Uterus (tissue), 4 donors: ENCODE measurements around the gene PRKCI. TPM values are rescaled to one million over a fixed set of nuclear protein-coding genes. Genes with fewer than 3 reads are reported as not detected.

Source experiments
- DNase-seq, 2 donors: peaks; one replicate each; pipeline ENCODE4 v3.0.0-alpha.2; 2019 to 2020
- H3K27ac ChIP-seq, 2 donors: fragments of 200-600 bp; sonication (generic); 1 replicate in 1 of 2; 2 replicates in 1 of 2; pipeline ENCODE4 v1.5.1; 2016 to 2018
- H3K27me3 ChIP-seq, 2 donors: fragments of 200-600 bp; sonication (generic); one replicate each; pipeline ENCODE4 v1.5.1; 2018 to 2019; ENCODE audit warnings: control low read depth in 1 of 2
- H3K36me3 ChIP-seq, 2 donors: fragments of 200-600 bp; sonication (generic); one replicate each; pipeline ENCODE4 v1.5.1; 2019; ENCODE audit warnings: control low read depth in 1 of 2
- H3K4me1 ChIP-seq, 2 donors: fragments of 200-600 bp; sonication (generic); one replicate each; pipeline ENCODE4 v1.5.1; 2018 to 2019; ENCODE audit warnings: control low read depth in 1 of 2
- H3K4me3 ChIP-seq, 2 donors: fragments of 200-600 bp; sonication (generic); 1 replicate in 1 of 2; 2 replicates in 1 of 2; pipeline ENCODE4 v1.5.1; 2018 to 2019; ENCODE audit warnings: mild to moderate bottlenecking in 1 of 2
- H3K9me3 ChIP-seq, 2 donors: fragments of 200-600 bp; sonication (generic); one replicate each; pipeline ENCODE4 v1.5.1; 2019; ENCODE audit warnings: control low read depth in 1 of 2
- POLR2A ChIP-seq, 2 donors: fragments of 450-650 bp; IDR thresholded peaks; one replicate each; pipeline ENCODE4 v1.6.1; 2016; ENCODE audit warnings: antibody characterized with exemption in 2 of 2, mild to moderate bottlenecking in 1 of 2, moderate library complexity in 1 of 2
- intact Hi-C: fragments of 100-400 bp; cut with DNase I; formaldehyde crosslinking; loops from one replicate; pipeline ENCODE4 v1.15.1; 2023; ENCODE audit warnings: low total_unique reads
- total RNA-seq, 4 donors: library from RNA; depleted of rRNA in 3 of 4; stranded (reverse); fragments of >200 nt in 3 of 4; gene quantifications; one replicate each; pipeline versions ENCODE4 v1.1.0 to v1.2.4, GENCODE V29; 2014 to 2023
- TF ChIP-seq, protein P1 (sequence below), 4 experiments: fragments of 200-600 bp in 2 of 4; fragments of 450-650 bp in 2 of 4; sonication (generic) in 2 of 4; IDR thresholded peaks; one replicate each; pipeline ENCODE4 v1.5.1; 2016 to 2019; ENCODE audit warnings: antibody characterized with exemption in 4 of 4, mild to moderate bottlenecking in 2 of 4, moderate library complexity in 1 of 4
- donor health status: DM: yes; HTN: yes; CAD: no.

The PRKCI gene
- total RNA-seq, 4 donors from 2014 or later, result 14.9 to 84.9 (median 40.6) TPM

DNA sequence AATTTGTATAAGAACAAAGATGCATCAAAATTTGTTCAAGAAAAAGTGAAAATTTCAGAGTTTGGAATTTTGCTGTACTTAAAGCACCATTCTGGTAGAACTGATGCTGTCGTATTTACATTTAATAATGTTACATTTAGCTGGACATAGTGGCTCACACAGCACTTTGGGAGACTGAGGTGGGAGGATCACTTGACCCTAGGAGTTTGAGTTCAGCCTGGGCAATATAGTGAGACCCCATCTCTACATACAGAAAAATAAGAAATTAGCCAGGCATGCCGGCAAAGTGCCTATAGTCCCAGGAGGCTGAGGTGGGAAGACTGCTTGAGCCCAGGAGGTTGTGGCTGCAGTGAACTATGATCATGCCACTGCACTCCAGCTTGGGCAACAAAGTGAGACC, 83.8 kb downstream of the PRKCI start:
- H3K27ac ChIP-seq, result no peak overlapping the region
- H3K9me3 ChIP-seq, result no peaks in the 10 kb centered on the region
- no peaks in the 10 kb centered on the region for H3K36me3 ChIP-seq
- intact Hi-C loops, result no loop called here
- H3K4me1 ChIP-seq, result no peaks in the 10 kb centered on the region
- DNase-seq, result no peak
- no peak for TF ChIP-seq POLR2A (IDR thresholded peaks at IDR 0.05)
- TF ChIP-seq, protein P1, sequence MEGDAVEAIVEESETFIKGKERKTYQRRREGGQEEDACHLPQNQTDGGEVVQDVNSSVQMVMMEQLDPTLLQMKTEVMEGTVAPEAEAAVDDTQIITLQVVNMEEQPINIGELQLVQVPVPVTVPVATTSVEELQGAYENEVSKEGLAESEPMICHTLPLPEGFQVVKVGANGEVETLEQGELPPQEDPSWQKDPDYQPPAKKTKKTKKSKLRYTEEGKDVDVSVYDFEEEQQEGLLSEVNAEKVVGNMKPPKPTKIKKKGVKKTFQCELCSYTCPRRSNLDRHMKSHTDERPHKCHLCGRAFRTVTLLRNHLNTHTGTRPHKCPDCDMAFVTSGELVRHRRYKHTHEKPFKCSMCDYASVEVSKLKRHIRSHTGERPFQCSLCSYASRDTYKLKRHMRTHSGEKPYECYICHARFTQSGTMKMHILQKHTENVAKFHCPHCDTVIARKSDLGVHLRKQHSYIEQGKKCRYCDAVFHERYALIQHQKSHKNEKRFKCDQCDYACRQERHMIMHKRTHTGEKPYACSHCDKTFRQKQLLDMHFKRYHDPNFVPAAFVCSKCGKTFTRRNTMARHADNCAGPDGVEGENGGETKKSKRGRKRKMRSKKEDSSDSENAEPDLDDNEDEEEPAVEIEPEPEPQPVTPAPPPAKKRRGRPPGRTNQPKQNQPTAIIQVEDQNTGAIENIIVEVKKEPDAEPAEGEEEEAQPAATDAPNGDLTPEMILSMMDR (IDR thresholded peaks at IDR 0.05), result no peak
- no peaks in the 10 kb centered on the region for H3K27me3 ChIP-seq
- no peak overlapping the region for H3K4me3 ChIP-seq

DNA sequence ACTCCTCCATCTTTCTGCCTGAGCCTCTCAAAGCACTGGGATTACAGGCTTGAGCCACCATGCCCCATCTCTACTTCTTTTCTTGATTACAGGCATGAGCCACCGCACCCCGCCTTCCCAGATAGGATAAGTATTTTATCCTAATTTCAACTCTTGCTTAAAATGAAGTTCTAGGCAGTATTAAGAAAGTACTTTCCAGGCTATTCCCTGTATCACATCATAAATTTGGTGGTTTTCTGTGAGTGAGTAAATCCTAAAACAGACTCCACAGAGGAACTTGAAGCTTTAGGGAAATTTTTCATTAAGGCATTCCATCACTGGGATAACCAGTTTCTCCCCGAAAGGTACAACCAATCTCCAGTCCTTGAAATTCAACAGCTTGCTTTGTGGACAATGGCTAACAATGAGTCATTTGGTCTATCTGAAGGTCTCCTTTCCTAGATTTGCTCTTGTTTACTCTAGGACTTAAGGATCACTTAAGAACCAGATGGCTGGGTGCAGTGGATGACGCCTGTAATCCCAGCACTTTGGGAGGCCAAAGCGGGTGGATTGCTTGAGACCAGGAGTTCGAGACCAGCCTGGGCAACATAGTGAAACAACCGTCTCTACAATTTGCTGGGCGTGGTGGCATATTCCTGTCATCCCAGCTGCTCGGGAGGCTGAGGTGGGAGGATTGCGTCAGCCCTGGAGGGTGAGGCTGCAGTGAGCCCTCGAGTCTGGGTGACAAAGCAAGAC, 85.6 kb downstream of the PRKCI start:
- Histone ChIP-seq H3K36me3 (no peaks in the 10 kb centered on the region), H3K27me3 (no peaks in the 10 kb centered on the region), H3K4me3 (no peak overlapping the region), H3K27ac (no peak overlapping the region), H3K4me1 (no peaks in the 10 kb centered on the region), H3K9me3 (no peaks in the 10 kb centered on the region)
- intact Hi-C loops, result no loop called here
- no peak for DNase-seq
- TF ChIP-seq, protein P1 (IDR thresholded peaks at IDR 0.05), result no peak
- no peak for TF ChIP-seq POLR2A (IDR thresholded peaks at IDR 0.05)

DNA sequence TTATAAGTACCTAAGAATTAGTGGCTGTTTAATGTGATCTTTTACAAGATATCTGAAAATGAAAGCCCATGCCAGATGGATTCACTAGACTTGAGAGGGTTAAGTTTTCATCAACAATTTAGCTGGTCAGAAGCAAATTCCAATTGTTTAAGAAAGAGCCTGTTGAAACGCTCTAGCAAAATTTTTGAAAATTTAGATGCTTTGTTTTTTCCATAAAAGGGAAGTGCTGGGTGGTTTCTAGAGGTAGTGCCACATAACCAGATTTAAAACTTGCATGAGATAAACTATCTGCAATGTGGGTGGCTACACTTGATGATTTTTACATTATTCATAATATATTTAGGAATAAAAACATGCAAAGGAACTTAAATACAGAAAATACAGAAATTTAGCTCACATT, 86.8 kb downstream of the PRKCI start:
- no peak for DNase-seq
- no peaks in the 10 kb centered on the region for H3K9me3 ChIP-seq
- no peaks in the 10 kb centered on the region for H3K27me3 ChIP-seq
- intact Hi-C loops, result no loop called here
- no peak overlapping the region for H3K27ac ChIP-seq
- TF ChIP-seq, protein P1 (IDR thresholded peaks at IDR 0.05), result no peak
- no peaks in the 10 kb centered on the region for H3K4me1 ChIP-seq
- no peak overlapping the region for H3K4me3 ChIP-seq
- no peaks in the 10 kb centered on the region for H3K36me3 ChIP-seq

DNA sequence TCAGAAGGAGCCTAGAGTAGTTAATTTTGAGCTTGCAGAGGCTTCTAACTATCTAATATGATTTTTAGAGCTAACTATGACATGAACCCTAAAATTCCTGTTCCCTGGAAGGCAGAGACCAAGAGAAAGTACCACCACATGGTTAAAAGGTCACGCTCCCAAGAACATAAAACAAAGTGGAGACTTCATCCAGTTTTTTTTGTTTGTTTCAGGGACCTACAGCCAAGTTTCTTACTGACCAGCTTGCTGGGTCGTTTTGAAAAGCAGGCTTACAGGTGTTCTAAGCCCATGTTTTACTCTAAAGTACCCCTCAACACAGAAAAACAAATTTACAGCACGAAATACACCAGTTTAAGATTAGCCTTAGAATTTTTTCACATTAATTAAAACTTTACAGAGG, 95.7 kb downstream of the PRKCI start:
- H3K9me3 ChIP-seq, result no peaks in the 10 kb centered on the region
- no peak overlapping the region for H3K4me3 ChIP-seq
- no peak for DNase-seq
- H3K4me1 ChIP-seq, result no peaks in the 10 kb centered on the region
- no peak for TF ChIP-seq POLR2A (IDR thresholded peaks at IDR 0.05)
- TF ChIP-seq, protein P1 (IDR thresholded peaks at IDR 0.05), result no peak
- H3K27me3 ChIP-seq, result no peaks in the 10 kb centered on the region
- H3K36me3 ChIP-seq, result no peaks in the 10 kb centered on the region
- H3K27ac ChIP-seq, result no peak overlapping the region
- intact Hi-C loops, result no loop called here

DNA sequence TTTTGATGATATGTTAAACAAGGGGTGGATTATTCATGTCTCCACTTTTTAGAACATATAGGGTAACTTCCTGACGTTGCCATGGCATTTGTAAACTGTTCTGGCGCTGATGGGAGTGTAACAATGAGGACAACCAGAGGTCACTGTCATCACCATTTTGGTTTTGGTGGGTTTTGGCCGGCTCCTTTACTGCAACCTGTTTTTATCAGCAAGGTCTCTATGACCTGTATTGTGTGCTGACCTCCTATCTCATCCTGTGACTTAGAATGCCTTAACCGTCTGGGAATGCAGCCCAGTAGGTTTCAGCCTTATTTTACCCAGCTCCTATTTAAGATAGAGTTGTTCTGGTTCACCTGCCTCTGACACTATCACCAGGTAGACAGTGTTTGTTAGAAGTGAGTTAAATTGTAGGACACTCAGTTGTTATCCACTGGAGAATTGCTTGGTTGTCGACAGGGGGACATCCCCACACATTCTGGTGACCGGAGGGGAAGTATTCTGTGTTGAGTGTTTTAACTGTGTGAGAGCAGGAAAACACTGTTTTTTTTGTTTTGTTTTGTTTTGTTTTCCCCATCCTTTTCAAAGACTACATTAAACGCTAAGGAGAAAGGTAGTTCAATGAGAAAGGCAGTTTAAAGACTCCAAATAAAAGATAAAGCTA, 98.4 kb downstream of the PRKCI start:
- H3K4me1 ChIP-seq, result no peaks in the 10 kb centered on the region
- TF ChIP-seq, protein P1 (IDR thresholded peaks at IDR 0.05), result no peak
- no peak for TF ChIP-seq POLR2A (IDR thresholded peaks at IDR 0.05)
- intact Hi-C loops, result no loop called here

More for the DNA sequence above, 98.4 kb downstream of the PRKCI start:
- Histone ChIP-seq H3K27me3 (no peaks in the 10 kb centered on the region), H3K9me3 (no peaks in the 10 kb centered on the region), H3K4me3 (no peak overlapping the region), H3K27ac (no peak overlapping the region), H3K36me3 (no peaks in the 10 kb centered on the region)
- DNase-seq, result no peak
